HG03103 (cell line): Measurements from ENCODE around the gene SEC16A.

Source experiments
- ATAC-seq: cut with Tn5 transposase; IDR thresholded peaks from one replicate; pipeline ENCODE4 v1.9.1; 2021; ENCODE audit warnings: low read depth; ENCODE audit not compliant: unreplicated experiment

SEC16A gene

GRCh38 chr9:136470792-136471469 is 11.9 kb downstream of the SEC16A start:
- no peak for ATAC-seq

- no peak for ATAC-seq
Observed at GRCh38 chr9:136470356-136470755, 12.5 kb downstream of the SEC16A start.

- no peak for ATAC-seq
Observed at GRCh38 chr9:136467766-136468165, 15.1 kb downstream of the SEC16A start.

GRCh38 chr9:136466155-136466541 is 16.7 kb downstream of the SEC16A start:
- ATAC-seq, result no peak

- ATAC-seq, result no peak
Observed at GRCh38 chr9:136465500-136466154, 17.2 kb downstream of the SEC16A start.

- ATAC-seq, result no peak
Observed at GRCh38 chr9:136464241-136464640, 18.6 kb downstream of the SEC16A start.

- ATAC-seq, result no peak
Observed at GRCh38 chr9:136463578-136463977, 19.3 kb downstream of the SEC16A start.

GRCh38 chr9:136462664-136463063 is 20.2 kb downstream of the SEC16A start:
- no peak for ATAC-seq

GRCh38 chr9:136460772-136461325 is 22.0 kb downstream of the SEC16A start:
- no peak for ATAC-seq

GRCh38 chr9:136459425-136459824 is 23.4 kb downstream of the SEC16A start:
- no peak for ATAC-seq

- ATAC-seq, result no peak
Observed at GRCh38 chr9:136457326-136457725, 25.5 kb downstream of the SEC16A start.

GRCh38 chr9:136456258-136456657 is 26.6 kb downstream of the SEC16A start:
- ATAC-seq, result no peak

GRCh38 chr9:136455043-136456002 is 27.5 kb downstream of the SEC16A start:
- no peak for ATAC-seq

GRCh38 chr9:136454026-136454796 is 28.6 kb downstream of the SEC16A start:
- ATAC-seq, result no peak

GRCh38 chr9:136453326-136453725 is 29.5 kb downstream of the SEC16A start:
- no peak for ATAC-seq

GRCh38 chr9:136451221-136451877 is 31.5 kb downstream of the SEC16A start:
- ATAC-seq, result no peak

GRCh38 chr9:136448655-136449054 is 34.2 kb downstream of the SEC16A start:
- ATAC-seq, result no peak

- no peak for ATAC-seq
Observed at GRCh38 chr9:136447173-136447778, 35.6 kb downstream of the SEC16A start.

- no peak for ATAC-seq
Observed at GRCh38 chr9:136445799-136446198, 37.0 kb downstream of the SEC16A start.
